Psoas muscle (tissue), 8 donors: ENCODE data around the gene AIDA. TPM values are rescaled to one million over a fixed set of nuclear protein-coding genes. Genes with fewer than 3 reads are reported as not detected.
A peak's percentile ranks its signal among the peaks of the same experiment; 100 is the strongest.

Source experiments
- ATAC-seq, 4 donors: fragments of 200-7000 bp; cut with Tn5 transposase; one replicate each; pipeline ENCODE4 v1.9.1; 2020; ENCODE audit warnings: moderate library complexity in 3 of 4, mild to moderate bottlenecking in 2 of 4
- DNase-seq, 2 donors: peaks; one replicate each; pipeline ENCODE4 v3.0.0-alpha.2; 2020
- H3K27ac ChIP-seq: fragments of 200-600 bp; one replicate; pipeline ENCODE4 v1.8.0; 2022
- H3K27me3 ChIP-seq, 3 donors: fragments of 200-600 bp in 1 of 3; one replicate each; pipeline versions ENCODE4 v1.6.1 to v1.8.0; 2013 to 2022; ENCODE audit warnings: low read length in 2 of 3, mild to moderate bottlenecking in 2 of 3, moderate library complexity in 1 of 3; ENCODE audit not compliant: insufficient read depth in 3 of 3
- H3K36me3 ChIP-seq, 2 donors: fragments of 200-600 bp in 1 of 2; one replicate each; pipeline versions ENCODE4 v1.6.1 to v1.8.0; 2013 to 2022; ENCODE audit warnings: low read depth in 1 of 2, mild to moderate bottlenecking in 1 of 2, moderate library complexity in 1 of 2; ENCODE audit not compliant: insufficient read depth in 1 of 2
- H3K4me1 ChIP-seq: fragments of 200-600 bp; one replicate; pipeline ENCODE4 v1.8.0; 2022
- H3K4me3 ChIP-seq: fragments of 200-600 bp; one replicate; pipeline ENCODE4 v1.8.0; 2022; ENCODE audit warnings: mild to moderate bottlenecking
- H3K9me3 ChIP-seq: fragments of 200-600 bp; one replicate; pipeline ENCODE4 v1.8.0; 2022
- WGBS, 3 donors: extraction: QIAGEN DNeasy Blood & Tissue Kit; methylation state at CpG; one replicate each; pipeline versions ENCODE4 v1.1.6 to v1.1.7; 2013; 5-methylcytosine and 5-hydroxymethylcytosine counted together
- intact Hi-C, 2 donors: fragments of 100-400 bp; cut with DNase I; formaldehyde crosslinking; loops; one replicate each; pipeline versions ENCODE4 v1.11.0 to v1.14.2; 2022
- polyA plus RNA-seq, 3 donors: library from polyadenylated mRNA; stranded (reverse); fragments of 200-250 nt; gene quantifications; one replicate each; pipeline ENCODE4 v1.2.3, GENCODE V29; 2013
- total RNA-seq, 4 donors: library from RNA; stranded (reverse); fragmentation: NEBNext Ultra II Directional in 2 of 4; extraction: Animal tissue kit (Norgen Biotek cat#: 25700) in 2 of 4; gene quantifications; one replicate each; pipeline versions ENCODE4 v1.2.1 to v1.2.4, GENCODE V29; 2021 to 2023
- TF ChIP-seq, protein P1 (sequence below): fragments of 200-600 bp; IDR thresholded peaks from one replicate; pipeline ENCODE4 v1.8.0; 2022; ENCODE audit warnings: antibody characterized with exemption
- donor health status: healthy with polysubstance abuse.
- donor health status: DM: no; HTN: no; CAD: no; lungs with moderate emphysema.
- donor health status: Bipolar disorder and iron deficiency.
- donor health status: healthy.
- donor health status: DM: yes; HTN: yes; CAD: no.
- donor health status: DM: no; HTN: no; CAD: no.
- donor health status: DM: no; HTN: no; CAD: no.
- donor health status: DM: yes; HTN: yes; CAD: no.

The AIDA gene
- total and polyA plus RNA-seq, 7 donors = 17.8 to 57.9 (median 37.8) TPM

DNA sequence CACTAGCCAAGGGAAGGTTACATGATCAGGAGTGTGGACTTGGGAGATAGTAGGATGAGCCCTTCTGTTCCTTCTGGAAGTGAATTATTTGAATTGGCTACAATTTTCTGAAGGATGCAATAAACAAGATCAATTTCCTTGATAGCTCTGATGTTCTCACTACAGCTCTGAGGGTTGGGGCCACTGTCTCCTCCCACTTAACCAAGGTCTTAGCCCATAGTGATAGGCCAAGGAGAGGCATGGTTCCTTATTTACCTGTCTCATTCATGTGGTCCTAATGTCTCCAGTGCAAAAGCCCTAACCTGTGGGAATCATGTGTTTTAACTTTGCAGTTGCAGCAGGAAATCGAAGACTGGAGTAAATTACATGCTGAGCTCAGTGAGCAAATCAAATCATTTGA is 59.6 kb downstream of the AIDA start:
- 88 to 99% (median 97%) methylated on average over 1 of the region's 1 CpG for WGBS, 3 donors
- H3K27ac ChIP-seq = no peak overlapping the region
- no peak overlapping the region for H3K4me3 ChIP-seq
- ATAC-seq (no peak), DNase-seq (no peak)
- H3K9me3 ChIP-seq = no peaks in the 10 kb centered on the region
- H3K36me3 ChIP-seq = peaks cover 16 to 100% of the 10 kb centered on the region in 2 donors
- intact Hi-C loops = loop anchor here in 1 of 2 donors (5.0 kb wide), 1 partner anchor 75 kb away; no protein-coding TSS in a partner anchor
- TF ChIP-seq, protein P1, sequence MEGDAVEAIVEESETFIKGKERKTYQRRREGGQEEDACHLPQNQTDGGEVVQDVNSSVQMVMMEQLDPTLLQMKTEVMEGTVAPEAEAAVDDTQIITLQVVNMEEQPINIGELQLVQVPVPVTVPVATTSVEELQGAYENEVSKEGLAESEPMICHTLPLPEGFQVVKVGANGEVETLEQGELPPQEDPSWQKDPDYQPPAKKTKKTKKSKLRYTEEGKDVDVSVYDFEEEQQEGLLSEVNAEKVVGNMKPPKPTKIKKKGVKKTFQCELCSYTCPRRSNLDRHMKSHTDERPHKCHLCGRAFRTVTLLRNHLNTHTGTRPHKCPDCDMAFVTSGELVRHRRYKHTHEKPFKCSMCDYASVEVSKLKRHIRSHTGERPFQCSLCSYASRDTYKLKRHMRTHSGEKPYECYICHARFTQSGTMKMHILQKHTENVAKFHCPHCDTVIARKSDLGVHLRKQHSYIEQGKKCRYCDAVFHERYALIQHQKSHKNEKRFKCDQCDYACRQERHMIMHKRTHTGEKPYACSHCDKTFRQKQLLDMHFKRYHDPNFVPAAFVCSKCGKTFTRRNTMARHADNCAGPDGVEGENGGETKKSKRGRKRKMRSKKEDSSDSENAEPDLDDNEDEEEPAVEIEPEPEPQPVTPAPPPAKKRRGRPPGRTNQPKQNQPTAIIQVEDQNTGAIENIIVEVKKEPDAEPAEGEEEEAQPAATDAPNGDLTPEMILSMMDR = no peak
- H3K27me3 ChIP-seq = no peaks in the 10 kb centered on the region
- H3K4me1 ChIP-seq = no peaks in the 10 kb centered on the region

DNA sequence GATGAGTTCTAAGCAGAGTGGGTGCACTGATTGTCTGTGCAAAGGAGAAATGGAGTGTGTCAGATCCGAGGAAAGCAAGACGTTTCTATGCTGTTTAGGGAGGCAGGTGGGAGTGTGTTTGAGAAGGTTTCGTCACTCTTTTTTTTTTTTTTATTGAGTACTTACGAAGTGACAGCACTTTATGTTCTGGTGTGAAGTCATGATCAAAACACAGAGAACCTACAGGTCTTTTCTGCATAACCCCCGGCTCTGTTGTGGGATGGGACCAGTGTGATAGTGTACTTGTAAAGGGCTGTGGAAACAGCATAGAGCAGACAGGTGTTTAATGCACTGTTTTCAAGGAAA is 67.7 kb downstream of the AIDA start:
- no peak for DNase-seq
- H3K4me3 ChIP-seq = peak overlapping the region; percentile 93
- TF ChIP-seq, protein P1 = no peak
- no peaks in the 10 kb centered on the region for H3K9me3 ChIP-seq
- peaks cover 10% of the 10 kb centered on the region for H3K4me1 ChIP-seq
- H3K27me3 ChIP-seq = no peaks in the 10 kb centered on the region
- H3K36me3 ChIP-seq = peaks cover 0 to 53% of the 10 kb centered on the region in 2 donors
- peak overlapping the region; percentile 97 for H3K27ac ChIP-seq
- ATAC-seq = peak in 2 of 4 donors; percentile 1 to 8
- 2 to 3% (median 3%) methylated on average over 5 of the region's 5 CpGs for WGBS, 3 donors
- intact Hi-C loops = no loop called here

DNA sequence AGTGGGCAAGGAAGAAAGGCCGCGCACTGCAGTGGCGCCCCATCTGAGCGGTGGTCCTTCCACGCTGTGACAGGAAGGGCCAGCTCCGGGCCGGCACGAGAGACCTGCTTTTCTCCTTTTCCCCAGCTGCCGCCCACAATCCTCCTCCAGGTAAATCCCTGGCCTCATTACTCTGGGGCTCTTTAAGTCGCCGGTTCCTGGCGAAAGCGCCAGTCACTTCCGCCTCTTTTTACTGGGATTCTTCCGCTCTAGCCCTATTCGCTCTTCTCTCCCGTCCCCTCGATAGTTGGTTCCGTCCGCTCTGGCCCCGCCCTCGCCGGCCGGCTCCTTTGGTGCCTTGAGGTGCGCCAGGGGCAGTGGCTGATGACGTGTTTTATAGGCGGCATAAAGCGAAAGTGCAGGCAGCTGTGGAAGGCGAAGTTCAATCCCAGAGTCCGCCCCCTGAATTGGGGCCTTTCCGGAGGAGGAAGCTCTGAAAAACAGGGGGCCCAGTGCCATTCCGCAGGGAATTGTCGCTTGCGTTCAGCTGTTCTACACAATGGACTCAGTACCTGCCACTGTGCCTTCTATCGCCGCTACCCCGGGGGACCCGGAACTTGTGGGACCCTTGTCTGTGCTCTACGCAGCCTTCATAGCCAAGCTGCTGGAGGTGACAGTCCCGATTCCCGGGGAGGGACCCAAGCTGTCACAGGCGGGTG is 68.2 kb downstream of the AIDA start:
- peak overlapping the region; percentile 97 for H3K27ac ChIP-seq
- H3K4me3 ChIP-seq = peak overlapping the region; percentile 93
- ATAC-seq (peak; percentile 99 to 100 (median 100)), DNase-seq (peak; percentile 98 to 99)
- H3K36me3 ChIP-seq = peaks cover 0 to 53% of the 10 kb centered on the region in 2 donors
- H3K27me3 ChIP-seq = no peaks in the 10 kb centered on the region
- intact Hi-C loops = no loop called here
- H3K9me3 ChIP-seq = no peaks in the 10 kb centered on the region
- H3K4me1 ChIP-seq = peaks cover 10% of the 10 kb centered on the region
- WGBS, 3 donors = 0% methylated on average over 42 of the region's 42 CpGs
- TF ChIP-seq, protein P1 = no peak

DNA sequence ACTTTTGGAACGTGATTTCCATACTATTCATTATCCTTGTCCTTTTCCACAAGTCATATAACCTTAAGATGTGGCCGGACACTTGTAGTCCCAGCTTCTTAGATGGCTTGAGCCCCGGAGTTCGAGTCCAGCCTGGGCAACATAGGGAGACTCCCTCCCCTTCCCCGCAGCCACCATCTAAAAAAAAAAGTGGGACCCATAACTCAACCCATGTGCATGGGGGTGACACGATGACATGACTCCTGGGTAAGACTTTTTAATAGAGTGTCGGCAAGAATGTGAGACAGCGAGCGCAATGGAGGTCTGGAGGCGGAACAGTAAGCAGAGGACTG is 68.7 kb downstream of the AIDA start:
- H3K9me3 ChIP-seq = no peaks in the 10 kb centered on the region
- no peaks in the 10 kb centered on the region for H3K27me3 ChIP-seq
- DNase-seq (no peak), ATAC-seq (peak; percentile 55 to 71 (median 64))
- peaks cover 10% of the 10 kb centered on the region for H3K4me1 ChIP-seq
- peak overlapping the region; percentile 97 for H3K27ac ChIP-seq
- WGBS, 3 donors = 3 to 5% (median 4%) methylated on average over 10 of the region's 10 CpGs
- H3K4me3 ChIP-seq = peak overlapping the region; percentile 93
- intact Hi-C loops = no loop called here
- H3K36me3 ChIP-seq = peaks cover 0 to 52% of the 10 kb centered on the region in 2 donors
- TF ChIP-seq, protein P1 = no peak

DNA sequence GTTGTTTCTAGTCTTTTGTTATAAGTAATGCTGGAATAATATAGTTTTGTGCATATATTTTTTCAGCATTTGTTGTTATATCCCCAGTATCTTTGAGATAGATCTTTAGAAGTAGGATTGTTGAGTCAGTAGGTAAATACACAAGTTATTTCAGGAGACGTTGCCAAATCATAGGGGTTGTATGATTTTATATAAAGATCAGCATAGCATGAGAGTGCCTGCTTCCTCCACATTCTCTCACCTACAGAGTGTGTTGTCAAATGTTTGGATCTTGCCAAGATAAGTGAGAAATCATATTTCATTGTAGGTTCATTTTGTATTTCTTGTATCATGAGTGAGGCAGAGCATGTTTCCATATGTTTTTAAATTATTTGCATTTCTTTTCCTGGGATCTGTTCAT is 69.8 kb downstream of the AIDA start:
- Histone ChIP-seq H3K9me3 (no peaks in the 10 kb centered on the region), H3K27me3 (no peaks in the 10 kb centered on the region), H3K27ac (no peak overlapping the region), H3K36me3 (peaks cover 0 to 46% of the 10 kb centered on the region in 2 donors), H3K4me3 (no peak overlapping the region), H3K4me1 (peaks cover 10% of the 10 kb centered on the region)
- intact Hi-C loops = no loop called here
- DNase-seq (no peak), ATAC-seq (no peak)
- TF ChIP-seq, protein P1 = no peak
- WGBS, 3 donors = 78 to 92% (median 84%) methylated on average over 1 of the region's 1 CpG
